ENCODE results near the gene PURA.

Gene PURA

DNA sequence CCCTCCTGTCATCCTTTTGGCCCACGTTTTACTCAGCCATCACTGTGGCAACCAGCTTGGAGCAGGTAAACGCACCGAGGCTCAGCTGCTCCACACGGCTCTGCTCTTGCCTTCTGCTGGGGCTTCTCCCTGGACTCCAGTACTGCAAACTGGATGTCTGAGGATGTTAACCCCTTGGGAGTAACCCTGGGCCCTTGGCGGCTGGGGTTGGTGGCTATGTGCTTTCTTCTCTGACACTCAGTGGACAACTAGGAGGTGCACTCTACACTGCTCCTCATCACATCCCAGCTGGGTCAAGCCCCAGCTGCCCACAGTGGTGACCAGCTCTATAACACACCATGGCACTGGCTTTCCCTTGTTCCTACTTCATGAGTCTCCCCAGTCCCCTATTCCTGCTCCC is 48.9 kb downstream of the PURA start:
- Histone ChIP-seq H3K4me3 (ENCODE audit: low read depth, low read length) (no peak overlapping the region), H3K36me3 (replicated peaks) (no peaks in the 10 kb centered on the region), H3K27me3 (replicated peaks) (no peaks in the 10 kb centered on the region), H3K27ac (no peak overlapping the region)
- no peak for DNase-seq
- TF ChIP-seq, protein P1, sequence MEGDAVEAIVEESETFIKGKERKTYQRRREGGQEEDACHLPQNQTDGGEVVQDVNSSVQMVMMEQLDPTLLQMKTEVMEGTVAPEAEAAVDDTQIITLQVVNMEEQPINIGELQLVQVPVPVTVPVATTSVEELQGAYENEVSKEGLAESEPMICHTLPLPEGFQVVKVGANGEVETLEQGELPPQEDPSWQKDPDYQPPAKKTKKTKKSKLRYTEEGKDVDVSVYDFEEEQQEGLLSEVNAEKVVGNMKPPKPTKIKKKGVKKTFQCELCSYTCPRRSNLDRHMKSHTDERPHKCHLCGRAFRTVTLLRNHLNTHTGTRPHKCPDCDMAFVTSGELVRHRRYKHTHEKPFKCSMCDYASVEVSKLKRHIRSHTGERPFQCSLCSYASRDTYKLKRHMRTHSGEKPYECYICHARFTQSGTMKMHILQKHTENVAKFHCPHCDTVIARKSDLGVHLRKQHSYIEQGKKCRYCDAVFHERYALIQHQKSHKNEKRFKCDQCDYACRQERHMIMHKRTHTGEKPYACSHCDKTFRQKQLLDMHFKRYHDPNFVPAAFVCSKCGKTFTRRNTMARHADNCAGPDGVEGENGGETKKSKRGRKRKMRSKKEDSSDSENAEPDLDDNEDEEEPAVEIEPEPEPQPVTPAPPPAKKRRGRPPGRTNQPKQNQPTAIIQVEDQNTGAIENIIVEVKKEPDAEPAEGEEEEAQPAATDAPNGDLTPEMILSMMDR (IDR thresholded peaks at IDR 0.05; ENCODE audit: low read depth, low read length, missing control alignments), result no peak
- in situ Hi-C loops (cut with HindIII; ENCODE audit: low pct_ligation_motif_present, low sequenced_read_pairs), result no loop called here

DNA sequence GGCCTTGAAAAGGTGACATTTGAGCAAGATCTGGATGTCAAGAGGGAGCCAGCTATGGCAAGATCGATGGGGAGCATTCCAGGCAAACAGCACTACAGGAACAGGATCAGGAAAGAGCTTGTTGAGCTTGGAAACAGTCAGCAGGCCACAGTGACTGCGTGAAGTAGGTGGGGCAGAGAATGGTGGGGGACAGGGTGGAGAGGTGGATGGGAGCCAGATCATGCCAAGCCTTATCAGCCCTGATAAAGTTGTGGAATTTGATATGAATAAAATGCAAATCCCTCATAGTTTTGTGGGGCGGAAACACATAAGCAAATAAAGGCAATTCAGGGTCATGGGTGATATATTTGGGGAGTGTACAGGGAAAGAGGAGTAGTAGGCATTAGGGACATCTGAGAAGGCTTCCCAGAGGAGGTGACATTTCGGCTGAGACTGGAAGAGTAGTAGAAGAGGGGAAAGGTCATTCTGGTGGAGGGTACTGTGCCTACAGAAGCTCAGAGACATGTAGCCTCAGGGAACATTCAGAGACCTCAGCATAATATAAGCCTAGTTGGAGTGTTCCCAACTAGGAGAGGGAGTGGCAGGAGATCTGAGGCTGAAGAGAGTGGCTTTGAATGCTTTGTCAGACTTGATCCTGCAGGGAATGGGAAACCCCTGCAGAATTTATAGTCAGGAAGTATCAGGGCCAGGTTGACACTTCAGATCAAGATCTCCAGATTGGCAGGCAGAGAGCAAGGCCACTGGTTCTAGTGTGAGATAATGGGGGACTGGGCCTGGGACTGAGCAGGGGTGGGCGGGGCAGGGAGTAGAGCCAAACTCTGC is 51.4 kb downstream of the PURA start:
- in situ Hi-C loops (cut with HindIII; ENCODE audit: low pct_ligation_motif_present, low sequenced_read_pairs), result no loop called here

DNA sequence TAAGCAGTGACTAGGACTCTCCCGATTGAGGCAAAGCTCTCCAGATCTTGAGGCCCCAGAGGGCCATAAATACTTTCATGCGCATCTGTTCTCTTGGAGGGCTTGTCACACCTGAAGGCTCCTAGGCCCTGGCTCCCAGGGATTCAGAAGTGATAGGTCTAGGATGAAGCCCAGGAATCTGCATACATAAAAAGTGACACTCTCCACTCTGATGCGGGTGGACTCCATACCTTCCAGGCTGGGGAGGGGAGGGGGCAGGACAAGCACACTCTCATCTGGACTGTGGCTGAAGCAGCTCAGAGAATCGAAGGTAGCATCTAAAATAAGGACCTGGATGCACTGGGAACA is 52.0 kb downstream of the PURA start:
- TF ChIP-seq, protein P1 (IDR thresholded peaks at IDR 0.05; ENCODE audit: low read depth, low read length, missing control alignments), result no peak
- Histone ChIP-seq H3K4me3 (ENCODE audit: low read depth, low read length) (no peak overlapping the region), H3K27me3 (replicated peaks) (no peaks in the 10 kb centered on the region), H3K36me3 (replicated peaks) (no peaks in the 10 kb centered on the region), H3K27ac (no peak overlapping the region)
- no peak for DNase-seq
- in situ Hi-C loops (cut with HindIII; ENCODE audit: low pct_ligation_motif_present, low sequenced_read_pairs), result no loop called here

More for the DNA sequence above, 51.4 kb downstream of the PURA start:
- H3K27me3 ChIP-seq (replicated peaks), result no peaks in the 10 kb centered on the region
- TF ChIP-seq, protein P1 (IDR thresholded peaks at IDR 0.05; ENCODE audit: low read depth, low read length, missing control alignments), result no peak
- no peak for DNase-seq
- H3K36me3 ChIP-seq (replicated peaks), result no peaks in the 10 kb centered on the region
- no peak overlapping the region for H3K27ac ChIP-seq
- no peak overlapping the region for H3K4me3 ChIP-seq (ENCODE audit: low read depth, low read length)

DNA sequence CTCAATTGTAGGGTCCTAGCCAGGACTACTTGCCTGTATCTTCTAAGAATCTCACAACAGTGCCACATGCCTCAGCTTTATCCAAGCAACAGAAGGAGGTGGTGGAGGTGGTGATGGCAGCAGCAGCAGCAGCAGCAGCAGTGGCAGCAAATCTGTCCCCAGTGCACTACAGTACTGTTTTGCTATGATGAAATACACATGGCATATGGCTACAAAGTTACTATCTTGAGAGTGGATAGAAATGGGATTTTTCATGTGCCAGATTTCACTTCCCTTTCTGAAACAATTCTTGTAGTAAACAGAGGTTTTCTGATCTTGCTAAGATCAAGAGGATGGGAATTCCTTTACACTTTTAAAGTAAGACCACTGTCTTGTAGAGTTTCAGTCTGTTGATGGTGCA is 53.0 kb downstream of the PURA start:
- TF ChIP-seq, protein P1 (IDR thresholded peaks at IDR 0.05; ENCODE audit: low read depth, low read length, missing control alignments), result no peak
- in situ Hi-C loops (cut with HindIII; ENCODE audit: low pct_ligation_motif_present, low sequenced_read_pairs), result no loop called here

DNA sequence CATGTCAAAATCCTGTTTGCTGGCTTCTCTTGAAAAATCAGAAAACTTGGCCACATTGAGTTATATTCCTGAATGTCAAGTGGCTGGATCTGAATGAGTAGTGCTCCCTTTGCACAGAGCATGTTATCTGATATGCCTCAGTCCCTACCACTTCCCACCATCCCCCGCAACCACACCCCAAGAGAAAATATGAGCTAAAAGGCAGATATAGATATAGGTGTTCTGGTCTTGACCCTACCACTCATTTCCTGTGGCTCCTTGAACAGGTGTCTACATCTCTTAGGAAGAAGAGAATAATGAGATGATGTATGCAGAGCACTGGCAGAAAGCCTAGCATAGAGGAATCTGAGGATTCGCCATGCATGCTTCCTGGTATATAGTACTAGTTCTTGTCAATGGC is 54.5 kb downstream of the PURA start:
- TF ChIP-seq, protein P1 (IDR thresholded peaks at IDR 0.05; ENCODE audit: low read depth, low read length, missing control alignments), result no peak
- in situ Hi-C loops (cut with HindIII; ENCODE audit: low pct_ligation_motif_present, low sequenced_read_pairs), result no loop called here
- no peak overlapping the region for H3K4me3 ChIP-seq (ENCODE audit: low read depth, low read length)
- H3K27me3 ChIP-seq (replicated peaks), result no peaks in the 10 kb centered on the region
- H3K36me3 ChIP-seq (replicated peaks), result no peaks in the 10 kb centered on the region
- no peak overlapping the region for H3K27ac ChIP-seq
- no peak for DNase-seq

More for the DNA sequence above, 53.0 kb downstream of the PURA start:
- Histone ChIP-seq H3K36me3 (replicated peaks) (no peaks in the 10 kb centered on the region), H3K4me3 (ENCODE audit: low read depth, low read length) (no peak overlapping the region), H3K27ac (no peak overlapping the region), H3K27me3 (replicated peaks) (no peaks in the 10 kb centered on the region)
- no peak for DNase-seq

DNA sequence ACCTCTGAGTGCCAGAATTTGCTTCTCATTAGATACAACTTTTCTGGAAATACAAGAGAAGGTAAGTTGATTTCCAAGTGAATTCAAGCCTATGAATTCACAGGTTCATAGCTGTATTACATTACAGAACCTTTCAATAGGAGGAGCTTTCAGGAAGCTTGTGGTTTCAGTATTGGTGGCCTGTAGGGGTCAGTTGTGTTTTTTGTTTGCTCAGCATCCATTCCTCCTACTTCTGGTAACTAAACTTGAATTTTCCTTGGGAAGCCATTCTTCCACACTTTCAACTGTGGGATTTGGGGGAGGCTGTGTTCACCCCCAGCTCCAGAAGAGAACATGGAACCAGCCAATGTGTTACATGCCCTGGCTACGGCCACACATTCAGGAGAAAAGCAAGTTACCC is 55.5 kb downstream of the PURA start:
- TF ChIP-seq, protein P1 (IDR thresholded peaks at IDR 0.05; ENCODE audit: low read depth, low read length, missing control alignments), result peak; percentile 33
- DNase-seq, result no peak
- in situ Hi-C loops (cut with HindIII; ENCODE audit: low pct_ligation_motif_present, low sequenced_read_pairs), result no loop called here
- Histone ChIP-seq H3K4me3 (ENCODE audit: low read depth, low read length) (no peak overlapping the region), H3K27me3 (replicated peaks) (no peaks in the 10 kb centered on the region), H3K36me3 (replicated peaks) (no peaks in the 10 kb centered on the region), H3K27ac (no peak overlapping the region)

Measured in brain microvascular endothelial cell (primary cell).